HG02938 (cell line): ENCODE measurements around the gene ASAP3.

Source experiments
- ATAC-seq: cut with Tn5 transposase; IDR thresholded peaks from one replicate; pipeline ENCODE4 v1.9.1; 2021; ENCODE audit warnings: mild to moderate bottlenecking, moderate library complexity; ENCODE audit not compliant: unreplicated experiment

The ASAP3 gene

DNA sequence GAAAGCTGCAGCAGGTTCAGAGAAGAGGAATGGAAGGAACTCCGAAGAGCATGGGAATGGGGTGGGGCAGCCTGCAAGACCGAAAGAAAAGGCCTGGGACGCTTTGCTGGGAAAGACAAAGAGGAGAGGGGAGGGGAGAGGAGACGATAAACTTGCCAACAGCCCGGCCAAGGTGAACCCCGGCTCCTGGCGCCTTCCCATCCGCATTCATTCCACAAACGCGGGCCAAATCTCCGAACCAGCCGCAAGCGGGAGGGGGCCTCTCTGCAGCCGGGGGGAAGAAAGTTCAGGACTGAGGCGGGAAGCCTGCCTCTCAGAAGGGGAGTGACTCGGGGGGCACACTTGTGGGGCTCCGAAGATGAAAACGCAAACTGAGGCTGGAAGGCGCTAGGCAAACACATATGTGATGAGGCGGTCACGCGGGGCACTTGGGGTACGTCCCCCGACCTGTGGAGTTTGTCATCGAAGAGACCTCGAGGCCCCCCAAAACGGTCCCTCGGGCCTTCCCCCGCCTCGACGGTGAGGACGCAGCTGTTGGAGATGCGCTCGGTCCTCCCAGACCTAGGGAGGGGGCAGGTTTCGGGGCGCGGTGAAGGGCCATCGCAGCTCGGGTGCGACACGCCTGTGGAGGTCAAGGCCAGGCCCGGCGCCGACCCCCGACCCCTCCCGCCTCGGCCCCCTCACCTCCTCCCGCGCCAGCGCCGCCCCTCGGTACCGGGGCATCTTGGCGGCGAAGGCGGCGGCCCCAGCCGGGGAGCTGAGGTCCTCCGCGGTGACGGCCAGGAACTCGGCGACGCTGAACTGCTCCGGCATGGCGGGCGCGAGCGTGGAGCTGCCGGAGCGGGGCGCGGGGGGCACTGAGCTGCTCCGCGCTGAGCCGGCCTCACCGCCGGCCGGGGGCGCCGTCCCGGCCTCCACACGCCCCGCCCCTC lies at the start of gene ASAP3:
ASAP3 (minus strand) TSS at position 859 of the 932 bp plus-strand sequence; CDS start at position 813, 46 bp downstream.
- ATAC-seq: no peak

DNA sequence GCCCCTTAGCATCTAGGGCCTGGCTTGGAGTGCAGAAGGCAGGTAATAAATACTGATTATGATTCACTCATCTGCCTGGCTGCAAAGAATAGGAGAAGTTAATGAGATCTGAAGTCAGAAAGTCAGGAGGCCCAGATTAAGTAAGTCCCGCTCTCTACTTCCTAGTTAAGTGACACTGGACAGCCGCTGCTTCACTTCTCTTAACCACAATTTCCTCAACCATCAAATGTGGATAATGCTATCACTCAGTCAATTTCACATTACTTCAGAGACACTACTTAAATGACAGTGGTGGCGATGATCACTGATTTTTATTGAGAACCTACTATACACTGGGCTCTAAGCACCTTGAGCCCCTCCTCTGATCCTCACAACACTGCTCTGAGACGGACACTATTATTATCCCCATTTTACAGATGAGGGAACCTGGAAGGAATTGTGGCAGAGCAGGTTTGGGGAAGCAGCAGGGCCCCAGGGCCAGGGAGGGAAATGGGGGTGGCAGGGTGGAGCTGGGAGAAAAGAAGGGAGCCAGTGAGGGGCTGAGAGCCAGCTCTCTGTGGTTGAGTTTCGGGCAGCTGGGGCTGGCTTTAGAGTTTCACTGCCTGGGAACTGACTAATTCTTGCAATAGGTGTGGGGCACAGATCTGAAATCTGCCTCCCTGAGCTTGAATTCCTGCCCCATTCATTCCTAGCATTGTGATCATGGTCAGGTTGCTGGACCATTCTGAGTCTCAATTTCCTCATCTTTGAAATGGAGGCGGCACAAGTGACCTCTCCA lies 49.5 kb upstream of the ASAP3 start:
- ATAC-seq: no peak

DNA sequence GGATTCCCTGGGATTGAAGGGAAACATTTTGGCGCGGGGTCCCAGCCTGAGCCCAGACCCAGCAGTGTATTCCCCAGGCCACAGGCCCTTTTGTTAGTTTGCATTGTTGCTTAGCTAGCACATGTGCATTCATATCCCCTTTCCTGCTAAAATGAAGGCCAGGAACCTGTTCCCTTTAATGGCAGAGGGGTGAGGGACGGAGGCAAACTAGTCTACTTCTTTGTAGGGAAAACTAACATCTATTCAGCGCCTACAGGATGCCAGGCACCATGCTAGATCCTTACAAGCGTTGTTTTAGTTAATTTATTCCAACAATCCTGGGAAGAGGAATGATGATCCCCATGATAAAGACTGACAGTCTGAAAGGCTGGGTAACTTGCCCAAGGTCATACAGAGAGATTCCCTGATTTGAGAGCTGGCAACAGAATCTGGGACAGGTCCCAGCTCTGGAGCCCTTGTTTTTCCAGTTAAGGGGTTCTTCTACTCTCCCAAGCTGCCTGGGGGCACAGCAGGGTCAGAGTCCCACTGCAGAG lies 47.6 kb upstream of the ASAP3 start:
- ATAC-seq: no peak

DNA sequence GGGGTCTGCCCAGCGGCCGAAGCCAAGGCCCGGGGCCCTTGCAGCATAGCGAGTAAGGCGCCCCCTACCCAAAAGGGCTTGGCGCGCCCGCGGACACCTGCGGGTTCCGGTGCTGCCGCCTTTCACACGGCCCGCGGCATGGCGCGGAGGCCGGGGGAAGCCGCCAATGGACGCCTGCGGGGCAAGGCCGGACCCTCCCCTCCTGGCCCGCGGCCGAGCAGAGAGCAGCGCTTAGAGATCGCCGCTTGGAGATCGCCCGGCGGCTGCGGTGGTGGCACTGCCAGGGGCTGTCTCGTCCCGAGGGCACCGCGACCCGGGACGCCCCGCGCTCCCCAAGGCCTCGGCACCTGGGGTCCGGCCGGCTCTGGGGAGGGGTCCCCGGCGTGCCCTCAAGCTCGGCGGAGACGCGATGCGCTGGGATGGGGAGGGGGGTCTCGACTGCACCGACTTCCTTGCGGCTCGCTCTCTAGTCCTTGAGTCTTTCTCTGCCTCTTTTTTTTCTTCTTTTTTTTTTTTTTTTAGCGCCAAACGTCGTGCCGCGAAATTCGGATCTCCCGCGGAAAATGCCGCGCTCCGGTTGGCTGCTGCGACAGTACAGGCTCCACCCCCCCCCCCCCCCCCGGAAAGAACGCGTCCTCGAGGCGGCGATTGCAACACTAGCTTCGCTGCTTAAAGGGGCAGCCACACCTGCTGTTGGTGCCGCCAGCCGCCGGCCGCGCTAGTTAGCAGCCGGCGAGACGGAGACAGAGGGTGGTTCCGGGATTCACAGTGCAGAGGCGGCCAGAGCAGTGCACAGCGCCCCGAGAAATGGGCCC lies 47.0 kb upstream of the ASAP3 start, which contains the start of gene E2F2:
E2F2 (minus strand) TSS at position 487 of the 815 bp plus-strand sequence; CDS start at position 47, 440 bp downstream.
- no peak for ATAC-seq

DNA sequence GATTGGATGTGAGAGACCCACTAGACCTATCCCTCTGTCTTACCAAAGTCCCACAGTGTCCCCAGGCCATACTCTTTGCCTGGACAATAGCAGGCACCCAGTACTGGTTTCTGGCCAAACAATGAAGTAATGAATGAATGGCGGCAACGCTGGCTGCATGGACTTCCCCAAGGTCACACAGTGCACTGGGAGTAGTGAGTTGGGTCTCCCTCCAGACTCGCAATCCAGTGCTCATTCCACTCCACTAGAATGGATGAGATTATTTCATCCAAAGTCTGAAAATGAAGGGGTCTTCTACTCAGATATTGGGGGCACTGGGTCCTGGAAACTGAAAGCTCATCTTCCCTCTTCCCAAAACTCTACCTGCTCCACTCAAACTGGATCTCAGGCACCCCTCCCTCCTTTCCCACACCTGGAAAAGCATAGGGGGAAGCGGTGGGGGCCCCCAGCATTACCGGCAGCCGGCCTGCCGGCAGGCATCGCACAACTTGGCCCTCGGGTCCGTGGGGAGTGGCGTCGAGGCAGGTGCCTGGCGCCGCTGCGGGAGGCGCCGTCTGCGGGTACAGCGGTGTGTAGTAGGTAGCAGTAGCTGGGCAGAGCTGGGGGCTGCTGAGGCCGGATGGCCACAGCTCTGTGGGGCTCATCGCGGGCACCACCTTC lies 46.2 kb upstream of the ASAP3 start:
- no peak for ATAC-seq

DNA sequence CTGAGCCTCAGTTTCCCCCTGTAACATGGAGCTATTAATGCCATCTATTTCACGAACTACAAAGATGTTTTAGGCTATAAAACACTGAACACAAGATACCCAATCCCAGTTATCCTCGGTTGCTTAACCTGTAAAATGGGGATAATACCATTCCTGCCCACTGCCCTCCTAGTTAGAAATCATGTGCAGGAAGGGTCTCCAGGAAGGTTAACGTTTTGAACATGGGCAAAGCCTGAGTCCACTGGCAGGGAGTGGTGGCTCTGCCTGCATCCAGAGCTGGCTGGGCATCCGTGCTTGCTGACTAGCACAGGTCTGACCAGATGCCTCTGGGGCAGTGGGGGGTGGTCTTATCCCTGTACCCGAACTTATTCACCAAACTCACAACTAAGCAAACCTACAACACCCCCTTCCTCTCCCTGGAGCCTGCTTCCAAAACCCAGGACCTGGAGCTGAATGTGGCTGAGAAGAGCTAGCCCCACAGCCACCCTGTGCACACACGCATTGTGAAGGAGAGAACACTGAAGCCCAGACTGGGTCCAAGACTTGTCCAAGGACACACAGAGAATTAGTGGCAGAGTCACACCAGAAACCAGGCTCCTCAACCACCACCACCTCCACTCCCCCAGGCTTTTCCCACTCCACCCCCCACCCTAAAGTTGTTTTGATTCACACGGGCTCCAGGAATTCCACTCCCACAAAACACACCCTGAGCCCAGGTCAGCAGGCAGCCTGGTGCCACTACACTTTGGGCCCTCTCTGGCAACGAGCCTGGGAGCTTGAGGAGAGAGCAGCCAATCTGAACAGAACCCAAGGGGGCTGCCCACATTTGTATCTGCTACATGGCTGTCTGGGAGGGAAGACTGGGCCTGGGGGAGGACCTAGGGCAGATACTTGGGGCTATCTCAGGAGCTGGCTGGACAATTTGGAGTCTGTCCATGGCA lies 45.4 kb upstream of the ASAP3 start:
- no peak for ATAC-seq

DNA sequence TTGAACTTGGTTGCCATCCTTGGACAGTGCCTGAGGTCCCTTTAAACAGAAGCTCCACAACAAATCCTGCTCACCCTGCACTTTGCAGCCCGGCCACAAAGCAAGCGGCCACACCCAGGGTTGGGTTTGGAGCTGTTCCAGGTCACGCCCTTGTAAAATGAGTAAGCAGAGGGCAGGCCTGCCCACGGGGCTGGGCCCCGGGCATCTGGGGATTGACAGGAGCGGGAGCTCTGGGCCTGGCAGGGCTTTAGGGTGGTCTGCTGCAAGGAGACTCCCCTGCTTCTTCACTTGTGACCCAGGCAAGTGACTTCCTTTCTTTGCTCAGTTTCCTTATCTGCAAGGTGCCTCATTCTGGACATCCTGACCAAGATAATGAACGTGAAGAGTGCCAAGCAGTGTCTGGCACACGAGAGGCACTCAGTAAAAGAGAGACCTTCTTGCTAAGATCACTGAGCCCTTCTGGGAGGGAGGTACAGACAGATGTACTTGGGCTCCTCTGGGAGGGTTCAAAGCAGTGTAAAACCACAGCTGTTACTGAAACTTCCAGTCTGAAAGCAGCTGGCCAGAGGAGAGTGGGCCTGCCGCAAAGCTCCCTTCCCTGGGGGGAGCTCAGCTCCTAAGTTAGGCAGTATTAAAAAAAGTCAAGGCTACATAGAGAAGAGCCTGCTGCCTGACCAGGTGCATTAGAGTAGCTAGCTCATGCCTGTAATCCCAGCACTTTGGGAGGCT lies 44.4 kb upstream of the ASAP3 start:
- ATAC-seq: no peak

DNA sequence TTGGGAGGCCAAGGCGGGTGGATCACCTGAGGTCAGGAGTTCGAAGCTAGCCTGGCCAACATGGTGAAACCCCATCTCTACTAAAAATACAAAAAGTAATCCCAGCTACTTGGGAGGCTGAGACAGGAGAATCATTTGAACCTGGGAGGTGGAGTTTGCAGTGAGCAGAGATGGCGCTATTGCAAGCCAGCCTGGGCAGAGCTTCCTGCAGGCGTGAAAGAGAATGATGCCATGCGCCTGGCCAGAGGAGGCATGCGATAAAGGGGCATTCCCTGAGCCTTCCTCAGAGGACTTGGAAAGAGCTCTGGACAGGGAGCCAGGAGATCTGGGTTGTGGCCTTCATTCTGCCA lies 43.9 kb upstream of the ASAP3 start:
- no peak for ATAC-seq

DNA sequence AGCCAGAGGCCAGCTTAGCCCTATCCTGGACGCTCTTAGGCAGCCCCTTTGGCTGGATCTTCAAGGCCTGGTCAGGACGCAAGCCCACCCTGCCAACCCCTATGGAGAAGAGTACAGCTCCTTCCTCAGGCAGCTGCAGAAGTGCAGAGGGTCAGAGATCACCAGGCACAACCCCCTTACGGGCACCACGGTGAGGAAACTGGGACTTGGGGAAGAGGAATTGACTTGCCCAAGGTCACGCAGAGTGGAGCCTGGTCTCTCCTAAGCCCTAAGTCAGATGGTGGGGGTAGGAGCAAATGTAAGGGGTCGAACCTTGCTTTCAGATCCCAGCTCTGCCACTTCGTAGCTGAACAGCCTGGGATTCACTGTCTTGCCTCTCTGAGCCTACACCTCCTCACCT lies 43.4 kb upstream of the ASAP3 start:
- no peak for ATAC-seq

DNA sequence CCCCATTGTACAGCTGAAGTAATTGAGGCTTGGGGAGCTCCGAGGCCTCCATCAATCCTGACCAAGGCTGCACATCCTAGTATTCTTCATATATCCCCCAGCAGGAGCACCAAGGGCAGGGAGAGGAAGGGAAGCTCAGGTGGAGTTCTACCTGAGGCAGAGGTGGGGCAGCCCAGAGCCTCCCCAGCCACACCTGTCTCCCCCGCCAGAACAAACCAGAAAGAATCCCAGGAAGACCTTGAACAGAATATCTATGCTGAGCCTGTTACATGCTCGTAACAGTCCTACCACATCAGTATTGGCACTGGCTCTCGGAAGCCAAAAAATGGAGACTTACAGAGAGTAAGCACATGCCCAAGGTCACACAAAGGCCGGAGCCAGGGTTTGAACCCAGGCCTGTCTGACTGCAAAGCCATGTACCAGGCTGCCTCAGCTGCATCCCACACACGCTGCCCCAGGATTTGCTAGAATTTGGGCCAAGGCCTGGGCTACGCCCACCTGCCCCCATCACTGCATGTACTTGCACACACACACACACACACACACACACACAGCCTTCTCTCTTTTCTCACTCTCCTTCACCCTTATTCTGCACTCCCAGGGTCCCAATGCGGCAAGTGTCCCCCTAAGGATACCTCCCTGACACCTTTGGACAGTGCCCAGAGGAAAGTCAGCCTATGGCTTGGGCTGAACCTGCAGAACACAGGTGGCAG lies 42.5 kb upstream of the ASAP3 start:
- ATAC-seq: no peak

DNA sequence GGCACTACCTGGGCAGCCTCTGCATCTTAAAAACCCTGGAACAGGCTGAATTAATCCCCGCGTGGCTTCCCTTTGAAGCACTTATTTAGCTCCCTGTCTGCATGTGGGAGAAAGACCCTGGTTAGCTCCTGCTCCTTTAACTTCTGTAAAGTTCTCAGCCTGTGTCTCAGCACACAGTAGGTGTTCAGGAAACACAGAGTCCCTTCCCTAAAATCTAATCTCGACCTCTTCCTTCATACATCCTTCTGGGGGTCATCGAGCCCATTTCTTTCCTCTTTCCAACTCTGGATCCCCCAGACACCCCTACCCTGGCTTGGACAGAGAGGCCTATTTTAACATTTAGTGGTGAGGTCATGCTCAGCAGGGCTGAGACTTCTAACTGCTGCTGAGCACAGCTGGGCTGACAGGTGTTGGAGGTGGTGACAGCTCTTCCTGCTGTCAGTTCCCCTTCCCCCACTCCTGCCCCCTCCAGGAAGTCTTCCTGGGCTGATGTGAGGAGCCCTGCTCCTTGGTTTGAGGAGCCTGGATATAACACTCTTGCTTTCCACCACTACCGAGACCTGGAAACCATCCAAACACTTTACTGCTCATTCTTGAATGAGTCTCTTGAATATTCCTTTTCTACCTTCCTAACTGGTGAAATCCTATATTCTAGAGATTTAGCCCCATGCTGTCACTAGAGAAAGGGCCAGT lies 41.7 kb upstream of the ASAP3 start:
- ATAC-seq: no peak

DNA sequence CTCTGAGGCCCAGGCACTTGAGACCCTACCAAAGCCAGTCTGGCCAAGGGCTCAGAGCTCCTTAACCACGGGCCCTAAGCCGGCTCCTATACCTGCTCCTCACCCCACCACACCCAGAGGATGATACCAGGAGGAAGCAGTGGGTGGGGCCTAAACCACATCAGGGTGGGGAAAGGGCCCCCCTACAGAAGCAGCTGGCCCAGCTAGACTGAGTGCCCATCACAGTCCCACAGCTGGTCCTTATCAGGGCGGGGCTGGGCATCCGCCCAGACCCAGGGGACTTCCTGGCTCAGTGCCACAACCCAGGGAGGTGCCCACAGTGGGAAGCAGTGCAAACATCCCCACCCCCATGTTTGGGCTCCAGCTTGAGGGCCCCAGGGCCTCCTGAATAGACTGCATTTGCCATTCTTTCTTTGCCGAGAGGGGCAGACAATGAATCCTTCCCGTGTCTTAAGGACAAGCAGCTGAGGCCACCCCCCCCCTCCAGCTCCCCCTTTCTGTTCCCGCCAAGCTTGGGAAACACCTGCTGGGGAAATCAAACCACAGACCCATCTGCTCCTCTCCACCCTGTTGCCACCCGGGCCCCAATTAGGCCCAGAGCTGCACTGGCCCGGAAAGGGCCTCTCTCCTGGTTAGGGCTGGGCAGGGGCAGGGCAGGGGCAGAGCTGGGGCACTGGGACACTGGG lies 40.9 kb upstream of the ASAP3 start:
- ATAC-seq: no peak

DNA sequence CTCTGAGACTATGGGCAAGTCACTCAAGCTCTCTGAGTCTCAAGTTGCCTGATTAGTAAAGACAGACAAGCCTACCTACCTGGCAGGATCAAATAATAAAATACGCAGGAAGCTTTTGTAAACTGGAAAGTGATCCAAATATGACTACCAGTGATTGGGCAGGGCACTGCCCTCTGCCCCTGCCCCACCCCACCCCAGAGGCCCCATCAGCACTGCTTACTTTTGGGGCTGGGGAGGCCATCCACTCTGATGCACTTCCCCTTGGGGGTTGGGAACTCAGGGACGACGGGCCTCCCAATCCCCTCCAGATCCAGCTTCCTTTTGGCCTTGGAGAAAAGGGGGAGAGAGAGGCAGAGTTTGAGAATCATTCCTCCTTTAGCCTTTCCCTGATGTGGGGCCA lies 40.2 kb upstream of the ASAP3 start:
- no peak for ATAC-seq

DNA sequence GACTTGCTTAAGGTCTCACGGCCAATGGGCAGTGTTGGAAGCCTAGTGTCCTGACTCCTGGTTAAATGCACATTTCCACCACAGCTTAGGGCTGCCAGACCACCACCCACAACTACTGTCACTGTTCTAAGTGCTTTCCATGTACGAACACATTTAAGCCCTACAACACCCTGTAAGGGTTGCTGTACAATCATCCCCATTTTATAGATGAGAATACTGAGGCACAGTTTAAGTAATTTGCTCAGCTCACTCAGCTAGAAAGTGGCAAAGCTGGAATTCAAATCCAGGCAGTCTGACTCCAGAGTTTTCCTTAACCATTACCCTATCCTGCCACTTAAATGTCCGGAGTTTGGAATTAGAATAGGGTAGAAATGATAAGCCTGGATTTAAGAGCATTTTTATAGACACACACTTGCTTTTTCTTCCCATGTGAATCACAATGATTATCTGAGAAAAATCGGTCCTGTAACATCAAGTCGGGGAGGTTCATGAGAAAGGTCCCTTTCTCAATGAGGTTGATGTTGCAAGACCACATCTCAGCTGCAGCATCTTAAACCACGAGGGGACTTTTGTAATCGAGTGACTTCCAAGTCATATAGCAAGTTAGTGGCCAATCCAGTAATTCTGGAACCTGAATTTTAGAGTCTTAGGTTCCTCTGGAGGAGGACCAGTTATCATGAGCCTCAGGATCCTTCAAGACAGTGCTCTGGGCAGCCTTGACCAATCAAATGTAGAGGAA lies 38.4 kb upstream of the ASAP3 start:
- no peak for ATAC-seq

DNA sequence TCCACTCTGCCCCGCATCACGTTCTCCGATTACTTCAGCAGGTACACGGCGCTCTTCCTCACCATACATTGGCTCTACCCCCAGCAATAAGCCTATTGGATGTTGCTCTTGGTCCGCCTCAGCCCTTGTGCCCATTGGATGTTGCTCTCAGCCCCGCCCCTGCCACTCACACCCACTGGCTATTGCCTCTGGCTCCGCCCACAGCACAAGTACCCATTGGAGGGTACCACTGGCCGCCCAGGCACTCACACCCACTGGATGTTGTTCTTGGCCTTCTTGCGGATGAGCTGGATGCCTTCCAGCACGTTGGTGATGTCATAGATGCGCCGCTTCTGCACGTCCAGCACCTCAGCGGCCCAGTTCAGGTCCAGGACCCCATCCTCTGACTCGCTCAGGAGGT lies 37.6 kb upstream of the ASAP3 start:
- ATAC-seq: no peak

DNA sequence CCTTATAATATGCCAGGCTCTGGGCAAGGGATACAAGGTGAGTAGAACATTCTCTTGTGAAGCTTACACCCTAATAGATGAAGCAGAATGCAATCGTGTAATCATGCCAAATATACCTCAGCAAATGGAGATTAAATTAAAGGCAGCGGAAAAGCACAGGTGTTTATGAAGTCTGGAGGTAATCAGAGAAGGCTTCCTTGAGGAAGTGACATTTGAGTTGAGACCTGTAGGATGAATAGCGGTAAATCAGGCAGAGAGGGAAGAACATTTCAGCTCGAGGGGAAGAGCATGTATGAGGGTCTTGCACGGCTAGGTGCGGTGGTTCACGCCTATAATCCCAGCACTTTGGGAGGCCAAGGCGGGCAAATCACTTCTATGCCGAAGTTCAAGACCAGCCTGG lies 33.6 kb upstream of the ASAP3 start:
- no peak for ATAC-seq
